G401 (cell line): ENCODE data around the gene PGAP3. TPM values are rescaled to one million over a fixed set of nuclear protein-coding genes. Genes with fewer than 3 reads are reported as not detected.
"Not testable (repeated sequence)": the region's sequence is repeated elsewhere in the genome, so short reads cannot be mapped to it uniquely, and the experiment has no call there.

Source experiments
- DNase-seq: peaks from one replicate; pipeline ENCODE4 v3.0.0-alpha.2; 2015; ENCODE audit warnings: low spot score
- in situ Hi-C: cut with HindIII; loops from 2 replicates; pipeline ENCODE4 v1.10.0; 2016; ENCODE audit warnings: low sequenced_read_pairs, mixed read lengths
- total RNA-seq: library from RNA; depleted of rRNA; stranded (reverse); fragments of >200 nt; shearing (Covaris generic); gene quantifications from 2 replicates; pipeline ENCODE4 v1.2.3, GENCODE V29; 2014; rRNA removed

PGAP3 gene
- 10.3 and 13.5 TPM in 2 replicates for total RNA-seq

GRCh38 chr17:39687546-39688474 is at the start of gene PGAP3:
Gene PGAP3, minus strand, starts transcription at chr17:39688057. Its CDS starts 43 bp downstream, at chr17:39688014.
- peak; percentile 95 for DNase-seq
- in situ Hi-C loops = loop anchor here (25.0 kb wide), 1 partner anchor 299 kb away; the partner anchor contains the start of gene PSMD3

GRCh38 chr17:39737206-39737759 is 49.4 kb upstream of the PGAP3 start:
- no peak for DNase-seq
- in situ Hi-C loops = no loop called here

GRCh38 chr17:39736319-39737165 is 48.7 kb upstream of the PGAP3 start:
- DNase-seq = no peak
- in situ Hi-C loops = no loop called here

- in situ Hi-C loops = no loop called here
- no peak for DNase-seq
These were observed 48.0 kb upstream of the PGAP3 start for GRCh38 chr17:39735882-39736281.

GRCh38 chr17:39732586-39732985 is 44.7 kb upstream of the PGAP3 start:
- in situ Hi-C loops = no loop called here
- DNase-seq = no peak

- DNase-seq = peak; percentile 85
- in situ Hi-C loops = no loop called here
These were observed 42.5 kb upstream of the PGAP3 start, which contains the start of gene MIEN1 for GRCh38 chr17:39730095-39730921. Gene MIEN1, minus strand, starts transcription at chr17:39730532. Its CDS starts 37 bp downstream, at chr17:39730495.

- in situ Hi-C loops = no loop called here
- DNase-seq = no peak
These were observed 41.5 kb upstream of the PGAP3 start for GRCh38 chr17:39729280-39729851.

- no peak for DNase-seq
- in situ Hi-C loops = no loop called here
These were observed 39.7 kb upstream of the PGAP3 start for GRCh38 chr17:39727556-39727955.

GRCh38 chr17:39726617-39727016 is 38.8 kb upstream of the PGAP3 start:
- no peak for DNase-seq
- in situ Hi-C loops = no loop called here

- DNase-seq, in situ Hi-C loops: not testable (repeated sequence)
These were observed 38.1 kb upstream of the PGAP3 start for GRCh38 chr17:39725923-39726322.

GRCh38 chr17:39724731-39725130 is 36.9 kb upstream of the PGAP3 start:
- in situ Hi-C loops = no loop called here
- no peak for DNase-seq

GRCh38 chr17:39722965-39723848 is 35.4 kb upstream of the PGAP3 start:
- in situ Hi-C loops = no loop called here
- DNase-seq = no peak

- DNase-seq = no peak
- in situ Hi-C loops = no loop called here
These were observed 34.2 kb upstream of the PGAP3 start for GRCh38 chr17:39722104-39722503.

GRCh38 chr17:39719563-39720355 is 31.9 kb upstream of the PGAP3 start:
- in situ Hi-C loops = no loop called here
- no peak for DNase-seq

GRCh38 chr17:39717660-39718059 is 29.8 kb upstream of the PGAP3 start:
- no peak for DNase-seq
- in situ Hi-C loops = no loop called here

- in situ Hi-C loops = no loop called here
- no peak for DNase-seq
These were observed 29.2 kb upstream of the PGAP3 start for GRCh38 chr17:39716879-39717536.
